ENCODE results near the gene PODXL. TPM values are rescaled to one million over a fixed set of nuclear protein-coding genes. Genes with fewer than 3 reads are reported as not detected.

Gene PODXL
- total RNA-seq, 2 experiments from 2014 or later: 0.70 to 0.88 TPM

GRCh38 chr7:131581241-131582051 lies 25.0 kb upstream of the PODXL start:
- no peak for DNase-seq
- H3K27me3 Mint-ChIP-seq: peaks cover 3% of the 10 kb centered on the region
- H3K36me3 Mint-ChIP-seq: no peaks in the 10 kb centered on the region
- no peak overlapping the region for H3K4me3 Mint-ChIP-seq
- H3K4me1 Mint-ChIP-seq: no peaks in the 10 kb centered on the region
- H3K27ac Mint-ChIP-seq: no peak overlapping the region
- H3K9me3 Mint-ChIP-seq: no peaks in the 10 kb centered on the region

- peaks cover 3% of the 10 kb centered on the region for H3K27me3 Mint-ChIP-seq
- no peaks in the 10 kb centered on the region for H3K4me1 Mint-ChIP-seq
- H3K27ac Mint-ChIP-seq: no peak overlapping the region
- H3K9me3 Mint-ChIP-seq: no peaks in the 10 kb centered on the region
- no peak for DNase-seq
- H3K4me3 Mint-ChIP-seq: no peak overlapping the region
- no peaks in the 10 kb centered on the region for H3K36me3 Mint-ChIP-seq
These were observed 22.2 kb upstream of the PODXL start for GRCh38 chr7:131578602-131579001.

GRCh38 chr7:131574741-131575140 lies 18.3 kb upstream of the PODXL start:
- Mint-ChIP-seq H3K27me3 (no peaks in the 10 kb centered on the region), H3K27ac (no peak overlapping the region), H3K4me3 (no peak overlapping the region), H3K4me1 (no peaks in the 10 kb centered on the region), H3K36me3 (no peaks in the 10 kb centered on the region), H3K9me3 (no peaks in the 10 kb centered on the region)
- DNase-seq: no peak

- Mint-ChIP-seq H3K4me1 (no peaks in the 10 kb centered on the region), H3K27me3 (no peaks in the 10 kb centered on the region), H3K27ac (no peak overlapping the region), H3K9me3 (no peaks in the 10 kb centered on the region), H3K36me3 (no peaks in the 10 kb centered on the region), H3K4me3 (no peak overlapping the region)
- DNase-seq: no peak
These were observed 14.0 kb upstream of the PODXL start for GRCh38 chr7:131570401-131570800.

- H3K27ac Mint-ChIP-seq: no peak overlapping the region
- no peaks in the 10 kb centered on the region for H3K4me1 Mint-ChIP-seq
- no peaks in the 10 kb centered on the region for H3K9me3 Mint-ChIP-seq
- no peak overlapping the region for H3K4me3 Mint-ChIP-seq
- no peak for DNase-seq
- no peaks in the 10 kb centered on the region for H3K27me3 Mint-ChIP-seq
- no peaks in the 10 kb centered on the region for H3K36me3 Mint-ChIP-seq
These were observed 12.5 kb upstream of the PODXL start for GRCh38 chr7:131568970-131569369.

- no peak for DNase-seq
- no peaks in the 10 kb centered on the region for H3K9me3 Mint-ChIP-seq
- H3K4me1 Mint-ChIP-seq: no peaks in the 10 kb centered on the region
- H3K36me3 Mint-ChIP-seq: no peaks in the 10 kb centered on the region
- H3K27ac Mint-ChIP-seq: no peak overlapping the region
- no peak overlapping the region for H3K4me3 Mint-ChIP-seq
- H3K27me3 Mint-ChIP-seq: no peaks in the 10 kb centered on the region
These were observed 12.1 kb upstream of the PODXL start for GRCh38 chr7:131568510-131568909.

GRCh38 chr7:131564640-131565039 lies 8.2 kb upstream of the PODXL start:
- H3K9me3 Mint-ChIP-seq: no peaks in the 10 kb centered on the region
- no peaks in the 10 kb centered on the region for H3K4me1 Mint-ChIP-seq
- H3K27me3 Mint-ChIP-seq: peaks cover 7% of the 10 kb centered on the region

GRCh38 chr7:131563918-131564317 lies 7.5 kb upstream of the PODXL start:
- Mint-ChIP-seq H3K4me1 (no peaks in the 10 kb centered on the region), H3K9me3 (no peaks in the 10 kb centered on the region), H3K36me3 (no peaks in the 10 kb centered on the region), H3K4me3 (no peak overlapping the region), H3K27ac (no peak overlapping the region), H3K27me3 (peaks cover 12% of the 10 kb centered on the region)
- no peak for DNase-seq

More at GRCh38 chr7:131564640-131565039, 8.2 kb upstream of the PODXL start:
- no peak overlapping the region for H3K4me3 Mint-ChIP-seq
- H3K36me3 Mint-ChIP-seq: no peaks in the 10 kb centered on the region
- DNase-seq: no peak
- no peak overlapping the region for H3K27ac Mint-ChIP-seq

- no peaks in the 10 kb centered on the region for H3K9me3 Mint-ChIP-seq
These were observed 6.5 kb upstream of the PODXL start for GRCh38 chr7:131562941-131563340.

GRCh38 chr7:131560061-131560460 lies 3.6 kb upstream of the PODXL start:
- Mint-ChIP-seq H3K27me3 (peaks cover 41% of the 10 kb centered on the region), H3K27ac (no peak overlapping the region), H3K4me1 (peaks cover 3% of the 10 kb centered on the region), H3K4me3 (no peak overlapping the region), H3K36me3 (no peaks in the 10 kb centered on the region), H3K9me3 (no peaks in the 10 kb centered on the region)
- no peak for DNase-seq

More at GRCh38 chr7:131562941-131563340, 6.5 kb upstream of the PODXL start:
- Mint-ChIP-seq H3K4me3 (no peak overlapping the region), H3K36me3 (no peaks in the 10 kb centered on the region), H3K27ac (no peak overlapping the region), H3K4me1 (no peaks in the 10 kb centered on the region), H3K27me3 (peaks cover 22% of the 10 kb centered on the region)
- DNase-seq: no peak

- no peak overlapping the region for H3K27ac Mint-ChIP-seq
- H3K27me3 Mint-ChIP-seq: peaks cover 60% of the 10 kb centered on the region
- no peaks in the 10 kb centered on the region for H3K9me3 Mint-ChIP-seq
- DNase-seq: no peak
- no peaks in the 10 kb centered on the region for H3K36me3 Mint-ChIP-seq
- H3K4me1 Mint-ChIP-seq: peaks cover 3% of the 10 kb centered on the region
- no peak overlapping the region for H3K4me3 Mint-ChIP-seq
These were observed 1.4 kb upstream of the PODXL start for GRCh38 chr7:131557652-131558385.

GRCh38 chr7:131556909-131557651 lies 652 bp upstream of the PODXL start:
- H3K36me3 Mint-ChIP-seq: no peaks in the 10 kb centered on the region
- peak overlapping the region; percentile 47 for H3K4me3 Mint-ChIP-seq
- peaks cover 3% of the 10 kb centered on the region for H3K4me1 Mint-ChIP-seq
- DNase-seq: no peak
- H3K9me3 Mint-ChIP-seq: no peaks in the 10 kb centered on the region
- no peak overlapping the region for H3K27ac Mint-ChIP-seq
- H3K27me3 Mint-ChIP-seq: peaks cover 65% of the 10 kb centered on the region

- Mint-ChIP-seq H3K36me3 (no peaks in the 10 kb centered on the region), H3K27me3 (peaks cover 72% of the 10 kb centered on the region), H3K9me3 (no peaks in the 10 kb centered on the region), H3K4me1 (peaks cover 3% of the 10 kb centered on the region), H3K27ac (no peak overlapping the region), H3K4me3 (peak overlapping the region; percentile 64)
- no peak for DNase-seq
These were observed 826 bp downstream of the PODXL start for GRCh38 chr7:131555552-131556052.

GRCh38 chr7:131554880-131555516 lies 1.4 kb downstream of the PODXL start:
- peaks cover 3% of the 10 kb centered on the region for H3K4me1 Mint-ChIP-seq
- H3K9me3 Mint-ChIP-seq: no peaks in the 10 kb centered on the region
- H3K4me3 Mint-ChIP-seq: no peak overlapping the region
- H3K27ac Mint-ChIP-seq: no peak overlapping the region
- H3K27me3 Mint-ChIP-seq: peaks cover 71% of the 10 kb centered on the region
- no peak for DNase-seq
- H3K36me3 Mint-ChIP-seq: no peaks in the 10 kb centered on the region
